NCI-H748 treated with DMSO at 0.1 percent for 48 hours (cell line): ENCODE results near the gene CDX1.
"Not testable (repeated sequence)": the region's sequence is repeated elsewhere in the genome, so short reads cannot be mapped to it uniquely, and the experiment has no call there.

Experiments
- DNase-seq: peaks from one replicate; lab custom pipeline; 2025; lab: John Stamatoyannopoulos, UW

Gene CDX1

DNA sequence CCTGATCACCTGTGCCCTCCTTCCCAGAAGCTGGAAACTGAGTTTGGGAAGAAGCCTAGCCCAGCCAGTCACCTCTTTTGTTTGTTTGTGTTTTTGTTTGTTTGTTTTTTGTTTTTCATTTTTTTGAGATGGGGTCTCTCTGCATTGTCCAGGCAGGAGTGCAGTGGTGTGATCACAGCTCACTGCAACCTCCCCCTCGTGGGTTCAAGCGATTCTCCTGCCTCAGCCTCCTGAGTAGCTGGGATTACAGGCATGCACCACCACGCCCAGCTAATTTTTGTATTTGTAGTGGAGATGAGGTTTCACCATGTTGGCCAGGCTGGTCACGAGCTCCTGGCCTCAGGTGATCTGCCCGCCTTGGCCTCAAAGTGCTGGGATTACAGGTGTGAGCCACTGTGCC lies 67.1 kb downstream of the CDX1 start:
- DNase-seq: not testable (repeated sequence)
